SU-DHL-6 (cell line): ENCODE data around the gene MLEC.

ENCODE experiments used
- EZH2phosphoT487 ChIP-seq: fragments of 200-600 bp; sonication (generic), shearing (Covaris generic); conservative IDR thresholded peaks from 2 replicates; pipeline ENCODE4 v1.6.1; 2018; ENCODE audit warnings: mild to moderate bottlenecking, antibody characterized with exemption, low read length, moderate library complexity, mixed read lengths
- TF ChIP-seq, protein P1 (sequence below): fragments of 200-600 bp; sonication (generic); IDR thresholded peaks from one replicate; pipeline ENCODE4 v1.5.1; 2017; ENCODE audit warnings: antibody characterized with exemption, mild to moderate bottlenecking, low read length, moderate library complexity; ENCODE audit not compliant: insufficient read depth, poor library complexity, severe bottlenecking

DNA sequence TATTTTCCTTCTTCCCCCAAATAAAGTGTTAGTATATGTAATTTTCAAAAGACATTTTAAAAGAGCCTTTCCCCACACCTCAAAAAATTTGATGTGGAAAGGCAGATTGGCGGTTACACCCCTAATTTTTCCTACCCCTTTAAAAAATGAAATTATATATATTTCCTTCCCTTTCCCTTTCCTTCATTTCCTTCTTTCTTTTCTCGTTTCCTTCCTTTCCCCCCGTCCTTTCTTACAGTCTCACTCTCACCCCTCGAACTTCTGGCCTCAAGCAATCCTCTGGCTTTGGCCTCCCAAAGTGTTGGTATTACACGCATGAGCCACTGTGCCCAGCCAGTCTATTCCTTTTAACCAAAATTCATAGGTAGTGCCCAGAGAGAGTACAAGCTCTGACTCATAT lies 19.1 kb downstream of the MLEC start:
- TF ChIP-seq, protein P1, sequence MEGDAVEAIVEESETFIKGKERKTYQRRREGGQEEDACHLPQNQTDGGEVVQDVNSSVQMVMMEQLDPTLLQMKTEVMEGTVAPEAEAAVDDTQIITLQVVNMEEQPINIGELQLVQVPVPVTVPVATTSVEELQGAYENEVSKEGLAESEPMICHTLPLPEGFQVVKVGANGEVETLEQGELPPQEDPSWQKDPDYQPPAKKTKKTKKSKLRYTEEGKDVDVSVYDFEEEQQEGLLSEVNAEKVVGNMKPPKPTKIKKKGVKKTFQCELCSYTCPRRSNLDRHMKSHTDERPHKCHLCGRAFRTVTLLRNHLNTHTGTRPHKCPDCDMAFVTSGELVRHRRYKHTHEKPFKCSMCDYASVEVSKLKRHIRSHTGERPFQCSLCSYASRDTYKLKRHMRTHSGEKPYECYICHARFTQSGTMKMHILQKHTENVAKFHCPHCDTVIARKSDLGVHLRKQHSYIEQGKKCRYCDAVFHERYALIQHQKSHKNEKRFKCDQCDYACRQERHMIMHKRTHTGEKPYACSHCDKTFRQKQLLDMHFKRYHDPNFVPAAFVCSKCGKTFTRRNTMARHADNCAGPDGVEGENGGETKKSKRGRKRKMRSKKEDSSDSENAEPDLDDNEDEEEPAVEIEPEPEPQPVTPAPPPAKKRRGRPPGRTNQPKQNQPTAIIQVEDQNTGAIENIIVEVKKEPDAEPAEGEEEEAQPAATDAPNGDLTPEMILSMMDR, result no peak
- TF ChIP-seq EZH2phosphoT487, result no peak
